K562 treated with DMSO at 1 percent for 24 hours (cell line): ENCODE data around the gene FBXW4. TPM values are rescaled to one million over a fixed set of nuclear protein-coding genes. Genes with fewer than 3 reads are reported as not detected.

Experiments used
- total RNA-seq: library from RNA; unstranded; fragments of 300-600 nt; gene quantifications from 2 replicates; pipeline ENCODE4 v1.2.3, GENCODE V29; 2022; ENCODE audit warnings: low read depth; ENCODE audit not compliant: insufficient read depth

Gene FBXW4, protein sequence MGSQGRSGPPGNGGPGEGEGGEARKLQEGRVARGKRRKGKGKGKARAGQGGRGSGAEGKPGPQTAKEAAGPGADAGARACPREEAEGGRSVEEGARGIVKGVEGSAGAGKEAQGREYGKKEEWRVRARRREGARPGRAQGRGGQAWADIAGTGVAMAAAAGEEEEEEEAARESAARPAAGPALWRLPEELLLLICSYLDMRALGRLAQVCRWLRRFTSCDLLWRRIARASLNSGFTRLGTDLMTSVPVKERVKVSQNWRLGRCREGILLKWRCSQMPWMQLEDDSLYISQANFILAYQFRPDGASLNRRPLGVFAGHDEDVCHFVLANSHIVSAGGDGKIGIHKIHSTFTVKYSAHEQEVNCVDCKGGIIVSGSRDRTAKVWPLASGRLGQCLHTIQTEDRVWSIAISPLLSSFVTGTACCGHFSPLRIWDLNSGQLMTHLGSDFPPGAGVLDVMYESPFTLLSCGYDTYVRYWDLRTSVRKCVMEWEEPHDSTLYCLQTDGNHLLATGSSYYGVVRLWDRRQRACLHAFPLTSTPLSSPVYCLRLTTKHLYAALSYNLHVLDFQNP
- 18.5 and 18.7 TPM in 2 replicates for total RNA-seq

DNA sequence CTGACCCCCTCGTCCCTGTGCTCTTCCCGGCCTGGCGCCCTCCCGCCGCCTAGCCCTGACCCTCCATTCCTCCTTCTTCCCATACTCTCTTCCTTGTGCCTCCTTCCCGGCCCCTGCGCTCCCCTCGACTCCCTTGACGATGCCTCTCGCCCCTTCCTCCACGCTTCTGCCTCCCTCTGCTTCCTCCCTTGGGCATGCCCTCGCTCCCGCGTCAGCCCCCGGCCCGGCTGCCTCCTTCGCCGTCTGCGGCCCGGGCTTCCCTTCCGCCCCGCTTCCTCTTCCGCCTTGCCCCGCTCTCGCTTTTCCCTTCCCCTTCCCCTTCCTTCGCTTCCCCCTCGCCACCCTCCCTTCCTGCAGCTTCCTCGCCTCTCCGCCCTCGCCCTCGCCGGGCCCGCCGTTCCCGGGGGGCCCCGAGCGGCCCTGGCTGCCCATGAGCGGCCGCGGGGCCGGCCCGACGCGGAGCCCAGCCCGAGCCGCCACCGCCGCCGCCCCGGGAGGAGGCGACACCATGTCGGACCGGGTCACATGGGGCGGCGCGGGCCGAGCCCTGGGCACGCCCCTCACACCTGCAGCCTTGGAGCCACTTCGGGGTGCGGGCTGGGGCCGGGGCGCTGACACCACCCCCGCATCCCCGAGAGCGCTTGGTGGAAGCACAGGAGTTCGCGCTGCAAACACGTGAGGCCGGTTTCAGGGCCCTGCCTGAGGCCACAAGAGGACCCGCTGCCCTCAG lies at the start of gene FBXW4:
FBXW4 (minus strand) TSS at position 497 of the 730 bp plus-strand sequence; CDS start at position 432, 65 bp downstream.

DNA sequence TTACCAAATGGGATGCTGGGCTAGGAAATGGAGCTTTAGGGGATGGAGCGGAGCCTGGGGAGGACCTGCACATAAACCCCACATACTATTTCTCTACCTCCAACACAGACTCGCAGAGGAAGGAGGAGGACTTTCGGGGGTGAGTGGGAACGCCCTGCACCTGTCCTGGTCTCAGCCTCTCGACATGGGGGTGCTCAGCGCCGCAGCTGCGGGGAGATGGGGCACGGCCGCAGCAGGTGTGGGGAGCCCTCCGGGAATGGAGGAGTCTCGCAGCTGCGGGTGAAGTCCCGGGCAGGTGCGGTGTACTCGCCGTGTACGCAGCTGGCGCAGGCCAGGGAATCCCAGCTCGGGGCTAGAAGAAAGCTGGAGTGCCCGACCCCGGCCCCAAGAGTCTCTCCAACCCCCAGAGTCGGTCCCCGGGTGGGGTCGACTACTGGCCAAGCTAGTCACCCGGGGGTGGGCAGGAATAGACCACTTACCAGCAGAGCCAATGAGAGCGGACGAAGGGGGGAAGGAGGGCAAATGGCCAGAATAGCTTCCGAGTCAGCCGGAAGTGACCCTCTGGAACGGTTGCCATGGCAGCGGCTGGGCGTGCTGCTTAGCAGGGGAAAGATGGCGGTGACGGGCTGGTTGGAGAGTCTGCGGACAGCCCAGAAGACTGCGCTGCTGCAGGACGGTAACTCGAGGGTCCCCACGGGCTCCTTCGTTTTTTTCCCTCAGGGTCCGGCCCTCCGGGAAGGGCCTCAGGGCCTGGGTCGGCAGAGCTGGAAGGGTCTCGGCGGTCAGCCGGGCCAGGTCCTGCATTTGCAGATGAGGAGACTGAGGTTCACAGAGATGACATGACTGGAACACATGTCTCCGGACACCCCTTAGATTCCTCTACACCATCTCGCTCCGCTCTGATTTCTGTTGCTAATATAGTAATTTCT lies 107.0 kb downstream of the FBXW4 start, which contains the start of the genes DPCD and POLL:
DPCD (plus strand) TSS at position 597 of the 929 bp plus-strand sequence; CDS start at position 613, 16 bp downstream.
POLL (minus strand) TSS at position 533 of the 929 bp plus-strand sequence. CDS start 897 bp downstream, outside the sequence.

Other genes with a start within 250 kb of the FBXW4 start
- 20.1 and 21.6 TPM in 2 replicates for gene POLL, start 106.9 kb downstream of the FBXW4 start, total RNA-seq
- 13.4 and 14.5 TPM in 2 replicates for gene DPCD, start 106.8 kb downstream of the FBXW4 start, total RNA-seq
- gene FGF8, start 80.9 kb upstream of the FBXW4 start, total RNA-seq = 0.44 TPM in 1 of 2 replicates, not detected in the other
- 48.9 and 49.0 TPM in 2 replicates for gene NPM3, start 88.3 kb upstream of the FBXW4 start, total RNA-seq
- 30.7 and 32.1 TPM in 2 replicates for gene OGA, start 123.3 kb upstream of the FBXW4 start, total RNA-seq
- 1.3 and 1.4 TPM in 2 replicates for gene KCNIP2, start 148.6 kb upstream of the FBXW4 start, total RNA-seq